ENCODE data around the gene LMOD2. TPM values are rescaled to one million over a fixed set of nuclear protein-coding genes. Genes with fewer than 3 reads are reported as not detected.

Gene LMOD2
- total RNA-seq, 1 experiment from 2014 or later: not detected

GRCh38 chr7:123675181-123675473 lies 19.5 kb downstream of the LMOD2 start:
- ChIA-PET CTCF (no interaction called here), POLR2A (no interaction called here)
- H3K36me3 ChIP-seq (ENCODE audit: control insufficient read depth, insufficient read depth, low read length): no peaks in the 10 kb centered on the region; the same call in 1 of the 2 replicates
- H3K27ac ChIP-seq (ENCODE audit: low read length): no peak overlapping the region
- no TSS peak for BruUV-seq (replicated peaks)
- no peak overlapping the region for H3K4me3 ChIP-seq (ENCODE audit: low read depth in 2 of 2, low read length in 2 of 2)
- H3K27me3 ChIP-seq (ENCODE audit: control insufficient read depth, insufficient read depth, low read length): no peaks in the 10 kb centered on the region
- H3K4me1 ChIP-seq (ENCODE audit: control insufficient read depth, insufficient read depth, low read length): no peaks in the 10 kb centered on the region
- no peaks in the 10 kb centered on the region for H3K9me3 ChIP-seq (ENCODE audit: control insufficient read depth, insufficient read depth, low read depth, low read length)
- no peak for ATAC-seq
- no peak for DNase-seq (ENCODE audit: low read depth, low spot score)
- in situ Hi-C loops (cut with HindIII; ENCODE audit: low pct_unique_long_range_greater_than_20kb, low sequenced_read_pairs) (no loop called here), intact Hi-C loops (cut with micrococcal nuclease; ENCODE audit: unreplicated experiment) (no loop called here)
- TF ChIP-seq SIN3A (IDR thresholded peaks at IDR 0.05; ENCODE audit: borderline replicate concordance, insufficient read depth, low read depth, low read length) (no peak), TCF7L2 (IDR thresholded peaks at IDR 0.05; ENCODE audit: low read depth, low read length) (no peak), REST (IDR thresholded peaks at IDR 0.05; ENCODE audit: insufficient read depth in 1 of 2, low read depth in 2 of 2, low read length in 1 of 2) (no peak), CTCF (IDR thresholded peaks at IDR 0.05) (no peak), POLR2AphosphoS5 (IDR thresholded peaks at IDR 0.05; ENCODE audit: low read depth, low read length) (no peak)

- intact Hi-C loops (cut with micrococcal nuclease; ENCODE audit: unreplicated experiment): no loop called here
- no TSS peak for BruUV-seq (replicated peaks)
Observed at GRCh38 chr7:123677061-123677715, 21.5 kb downstream of the LMOD2 start.

More at GRCh38 chr7:123677061-123677715, 21.5 kb downstream of the LMOD2 start:
- in situ Hi-C loops (cut with HindIII; ENCODE audit: low pct_unique_long_range_greater_than_20kb, low sequenced_read_pairs): no loop called here
- ChIA-PET CTCF (no interaction called here), POLR2A (no interaction called here)
- H3K9me3 ChIP-seq (ENCODE audit: control insufficient read depth, insufficient read depth, low read depth, low read length): no peaks in the 10 kb centered on the region
- no peaks in the 10 kb centered on the region for H3K4me1 ChIP-seq (ENCODE audit: control insufficient read depth, insufficient read depth, low read length)
- TF ChIP-seq SIN3A (IDR thresholded peaks at IDR 0.05; ENCODE audit: borderline replicate concordance, insufficient read depth, low read depth, low read length): no peak
- no peak for TF ChIP-seq REST (IDR thresholded peaks at IDR 0.05; ENCODE audit: insufficient read depth in 1 of 2, low read depth in 2 of 2, low read length in 1 of 2)
- no peak for TF ChIP-seq TCF7L2 (IDR thresholded peaks at IDR 0.05; ENCODE audit: low read depth, low read length)
- no peak for TF ChIP-seq POLR2AphosphoS5 (IDR thresholded peaks at IDR 0.05; ENCODE audit: low read depth, low read length)
- no peak for TF ChIP-seq CTCF (IDR thresholded peaks at IDR 0.05)
- H3K4me3 ChIP-seq (ENCODE audit: low read depth in 2 of 2, low read length in 2 of 2): no peak overlapping the region
- DNase-seq (ENCODE audit: low read depth, low spot score): no peak
- peaks cover 7% of the 10 kb centered on the region for H3K36me3 ChIP-seq (ENCODE audit: control insufficient read depth, insufficient read depth, low read length)
- ATAC-seq: no peak
- H3K27ac ChIP-seq (ENCODE audit: low read length): no peak overlapping the region
- H3K27me3 ChIP-seq (ENCODE audit: control insufficient read depth, insufficient read depth, low read length): no peaks in the 10 kb centered on the region

Measured in Panc1 (cell line).